GM10266 (cell line): ENCODE results near the gene TRIP13.

Source experiments
- DNase-seq: peaks from one replicate; pipeline ENCODE4 v3.0.0; 2012; ENCODE audit errors: extremely low spot score
- CTCF ChIP-seq: IDR thresholded peaks from 2 replicates; pipeline ENCODE4 v1.5.1; 2012; ENCODE audit warnings: mild to moderate bottlenecking, low read depth; ENCODE audit not compliant: control insufficient read depth, insufficient read depth; ENCODE audit errors: missing control alignments

The TRIP13 gene

GRCh38 chr5:945691-946551 is 53.2 kb downstream of the TRIP13 start:
- DNase-seq = no peak

GRCh38 chr5:946720-947625 is 54.3 kb downstream of the TRIP13 start:
- no peak for DNase-seq
- no peak for TF ChIP-seq CTCF

More at GRCh38 chr5:945691-946551, 53.2 kb downstream of the TRIP13 start:
- no peak for TF ChIP-seq CTCF

- DNase-seq = no peak
- no peak for TF ChIP-seq CTCF
Measured at GRCh38 chr5:947626-948471, 55.2 kb downstream of the TRIP13 start.

- no peak for TF ChIP-seq CTCF
- DNase-seq = no peak
Measured at GRCh38 chr5:948472-949274, 56.0 kb downstream of the TRIP13 start.

- no peak for TF ChIP-seq CTCF
Measured at GRCh38 chr5:949275-949543, 56.5 kb downstream of the TRIP13 start.

GRCh38 chr5:949815-950560 is 57.3 kb downstream of the TRIP13 start:
- no peak for DNase-seq

More at GRCh38 chr5:949275-949543, 56.5 kb downstream of the TRIP13 start:
- no peak for DNase-seq

More at GRCh38 chr5:949815-950560, 57.3 kb downstream of the TRIP13 start:
- no peak for TF ChIP-seq CTCF
